Adipose tissue (tissue), 3 donors: ENCODE data around the gene TMEM132D. TPM values are rescaled to one million over a fixed set of nuclear protein-coding genes. Genes with fewer than 3 reads are reported as not detected.

Experiments used
- H3K27ac ChIP-seq: one replicate; pipeline ENCODE4 v1.5.1; 2013; ENCODE audit warnings: low read depth, low read length
- WGBS, 3 donors: extraction: QIAGEN DNeasy Blood & Tissue Kit; methylation state at CpG; one replicate each; pipeline ENCODE4 v1.1.7; 2013; 5-methylcytosine and 5-hydroxymethylcytosine counted together
- polyA plus RNA-seq, 3 donors: library from polyadenylated mRNA; stranded (reverse); fragments of 200-250 nt; gene quantifications; one replicate each; pipeline ENCODE4 v1.2.3, GENCODE V29; 2013
- donor health status: healthy with polysubstance abuse.
- donor health status: Bipolar disorder and iron deficiency.
- donor health status: healthy.

The TMEM132D gene
- polyA plus RNA-seq, 3 donors, result 0.11 to 0.13 TPM; not detected in 1

GRCh38 chr12:129696926-129697325 lies 206.9 kb downstream of the TMEM132D start:
- 47 to 52% (median 51%) methylated on average over 11 of the region's 11 CpGs for WGBS, 3 donors
- no peak overlapping the region for H3K27ac ChIP-seq

DNA sequence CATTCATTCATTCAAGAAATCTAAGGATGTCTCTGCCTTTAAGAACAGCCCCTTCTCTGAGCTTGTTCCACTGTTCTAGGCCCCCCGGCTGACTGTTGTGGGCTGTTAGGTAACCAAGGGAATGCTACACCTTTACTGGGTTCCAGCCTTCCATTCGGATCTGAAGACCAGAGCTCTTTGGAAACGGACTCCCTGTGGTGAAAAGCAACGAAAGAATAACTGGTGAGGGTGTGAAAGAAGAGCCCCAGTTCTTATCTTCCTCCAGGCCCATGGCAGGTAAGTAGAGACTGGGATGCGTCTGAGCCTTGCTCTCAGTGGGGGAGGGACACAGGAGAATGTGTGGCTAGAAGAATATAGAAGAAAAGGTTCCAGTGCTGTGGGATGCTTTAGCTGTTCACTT lies 207.4 kb downstream of the TMEM132D start:
- 31 to 36% (median 33%) methylated on average over 5 of the region's 5 CpGs for WGBS, 3 donors
- H3K27ac ChIP-seq, result no peak overlapping the region

DNA sequence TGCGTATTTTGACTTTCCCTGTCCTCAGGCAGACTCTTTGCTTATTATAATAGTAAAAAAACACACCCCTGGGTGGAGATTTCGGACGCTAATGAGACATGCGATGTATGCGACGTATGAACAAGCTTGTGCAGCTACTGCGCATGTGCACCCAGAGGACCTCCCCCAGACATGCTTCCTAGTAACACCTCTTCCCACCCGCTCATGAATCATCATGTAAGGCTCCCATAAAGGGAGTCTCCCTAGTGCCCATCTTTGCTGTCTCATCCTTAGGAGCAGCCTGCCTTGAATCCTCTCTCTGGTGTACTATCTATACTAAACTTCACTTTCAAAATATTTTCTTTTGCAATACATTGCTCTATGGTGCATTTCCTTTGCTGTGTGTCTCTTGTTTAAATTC lies 210.1 kb downstream of the TMEM132D start:
- H3K27ac ChIP-seq, result no peak overlapping the region
- WGBS, 3 donors, result 91 to 95% (median 94%) methylated on average over 8 of the region's 8 CpGs

- H3K27ac ChIP-seq, result no peak overlapping the region
These were observed 216.1 kb downstream of the TMEM132D start for GRCh38 chr12:129687731-129688130.

DNA sequence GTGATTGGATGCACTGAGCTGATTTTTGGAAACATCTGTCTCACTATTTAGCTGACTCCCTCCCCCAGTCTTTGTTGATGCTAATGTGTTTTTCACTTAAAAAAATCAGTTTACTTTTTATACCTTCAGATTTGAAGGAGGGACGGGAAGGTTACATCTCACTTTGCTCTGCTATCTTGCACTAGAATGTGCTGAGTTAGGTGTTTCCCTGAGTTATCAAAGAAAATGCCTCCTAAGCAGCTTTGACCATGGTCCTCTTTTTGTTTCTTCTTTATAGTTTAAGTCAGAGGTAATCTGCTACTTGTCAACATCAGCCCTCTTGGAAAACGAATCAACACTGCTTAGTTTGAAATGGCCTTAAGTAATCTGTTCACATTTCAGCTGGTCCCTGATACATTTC lies 222.0 kb downstream of the TMEM132D start:
- 56 to 66% (median 64%) methylated on average over 2 of the region's 2 CpGs for WGBS, 3 donors
- no peak overlapping the region for H3K27ac ChIP-seq

GRCh38 chr12:129681151-129681550 lies 222.7 kb downstream of the TMEM132D start:
- H3K27ac ChIP-seq, result no peak overlapping the region
- WGBS, 3 donors, result 61 to 85% (median 85%) methylated on average over 1 of the region's 1 CpG

- 63 to 85% (median 76%) methylated on average over 7 of the region's 7 CpGs for WGBS, 3 donors
- H3K27ac ChIP-seq, result no peak overlapping the region
These were observed 227.4 kb downstream of the TMEM132D start for GRCh38 chr12:129676411-129676810.

DNA sequence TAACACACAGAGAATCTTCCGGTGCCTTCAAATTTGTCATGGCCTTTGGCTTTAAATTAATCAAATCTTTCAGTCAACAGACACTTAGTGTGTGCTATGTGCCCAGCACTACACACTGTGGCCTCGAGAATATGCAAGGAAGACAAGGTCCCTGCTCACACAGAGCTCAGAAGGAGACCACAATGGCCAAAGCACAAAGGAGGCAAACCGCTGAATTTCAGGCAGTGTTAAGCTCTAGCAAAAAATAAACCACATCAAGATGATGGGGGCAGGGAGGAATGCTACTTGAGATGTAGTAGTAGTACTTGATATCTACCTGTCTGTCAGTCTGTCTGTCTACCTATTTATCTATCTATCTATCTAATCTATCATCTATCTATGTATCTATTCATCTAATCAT lies 227.9 kb downstream of the TMEM132D start:
- H3K27ac ChIP-seq, result no peak overlapping the region
- 63 to 74% (median 73%) methylated on average over 3 of the region's 3 CpGs for WGBS, 3 donors

- no peak overlapping the region for H3K27ac ChIP-seq
- 58 to 72% (median 70%) methylated on average over 4 of the region's 4 CpGs for WGBS, 3 donors
These were observed 228.3 kb downstream of the TMEM132D start for GRCh38 chr12:129675496-129675895.

GRCh38 chr12:129673806-129674205 lies 230.0 kb downstream of the TMEM132D start:
- 62 to 68% (median 64%) methylated on average over 5 of the region's 5 CpGs for WGBS, 3 donors

DNA sequence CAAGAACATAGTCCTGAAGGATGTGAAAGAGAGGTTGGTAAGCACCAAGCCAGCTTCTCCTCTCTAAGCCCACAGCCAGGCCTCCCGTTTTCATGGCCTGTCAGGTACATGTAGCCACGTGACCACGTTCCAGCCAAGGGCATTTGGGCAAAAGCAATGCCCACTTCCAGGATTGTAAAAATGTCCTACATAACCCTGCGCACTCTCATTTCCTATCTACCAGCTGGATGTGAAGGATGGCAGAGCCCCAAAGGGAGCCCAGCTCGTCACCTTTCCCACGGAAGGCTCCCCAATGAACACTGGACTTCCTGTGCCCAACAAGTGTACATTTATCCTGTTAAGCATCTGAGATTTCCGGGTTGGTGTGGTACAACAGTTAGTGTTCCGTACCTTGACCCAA lies 231.7 kb downstream of the TMEM132D start:
- no peak overlapping the region for H3K27ac ChIP-seq
- WGBS, 3 donors, result 64 to 74% (median 70%) methylated on average over 8 of the region's 8 CpGs

More at GRCh38 chr12:129673806-129674205, 230.0 kb downstream of the TMEM132D start:
- H3K27ac ChIP-seq, result no peak overlapping the region

DNA sequence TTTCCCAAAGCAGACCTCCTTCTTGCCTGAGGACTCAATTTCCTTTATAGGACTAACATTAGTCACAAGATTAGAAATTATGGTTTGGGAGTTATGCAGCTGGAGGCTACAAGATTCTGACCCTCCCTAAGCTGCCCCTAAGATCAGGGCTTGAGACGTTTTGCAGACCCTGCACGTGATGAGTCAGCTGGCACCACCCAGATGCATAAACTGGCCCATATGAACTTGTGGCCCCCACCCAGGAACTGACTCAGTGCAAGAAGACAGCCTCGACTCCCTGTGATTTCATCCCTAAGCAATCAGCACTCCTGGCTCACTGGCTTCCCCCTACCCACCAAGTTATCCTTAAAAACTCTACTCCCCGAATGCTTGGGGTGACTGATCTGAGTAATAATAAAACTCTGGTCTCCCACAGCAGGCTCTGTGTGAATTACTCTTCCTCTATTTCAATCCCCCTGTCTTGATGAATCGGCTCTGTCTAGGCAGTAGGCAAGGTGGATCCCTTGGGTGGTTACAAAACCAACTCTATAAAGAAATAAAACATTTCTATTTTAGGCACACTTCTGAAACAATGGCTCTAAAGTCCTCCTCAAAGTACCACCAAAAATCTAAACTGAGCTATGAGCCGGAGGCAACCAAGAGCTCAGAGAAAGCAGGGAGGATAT lies 233.4 kb downstream of the TMEM132D start:
- 62 to 66% (median 63%) methylated on average over 6 of the region's 6 CpGs for WGBS, 3 donors
- H3K27ac ChIP-seq, result no peak overlapping the region

DNA sequence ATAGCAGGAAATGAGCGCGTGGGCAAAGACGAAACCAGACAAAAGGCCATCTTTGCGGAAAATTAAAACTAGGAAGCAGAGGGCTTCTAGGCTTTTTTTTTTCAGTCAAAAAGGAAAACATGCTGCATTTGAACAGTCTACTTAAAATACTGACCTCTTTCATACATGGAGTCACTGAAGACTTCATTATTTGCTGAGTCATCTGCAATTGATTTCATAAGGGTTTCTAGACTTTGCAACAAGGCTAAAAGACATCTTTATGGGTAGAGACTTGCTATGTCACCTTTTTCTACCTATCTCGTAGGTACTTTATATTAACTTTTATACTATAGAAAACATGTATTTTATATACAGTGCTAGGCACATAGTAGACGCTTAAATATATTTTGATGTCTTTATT lies 238.4 kb downstream of the TMEM132D start:
- no peak overlapping the region for H3K27ac ChIP-seq
- WGBS, 3 donors, result 76 to 78% (median 77%) methylated on average over 6 of the region's 6 CpGs

- 78 to 88% (median 86%) methylated on average over 9 of the region's 9 CpGs for WGBS, 3 donors
- no peak overlapping the region for H3K27ac ChIP-seq
These were observed 241.6 kb downstream of the TMEM132D start for GRCh38 chr12:129662234-129662633.

- 39 to 72% (median 71%) methylated on average over 7 of the region's 7 CpGs for WGBS, 3 donors
- no peak overlapping the region for H3K27ac ChIP-seq
These were observed 242.9 kb downstream of the TMEM132D start for GRCh38 chr12:129660946-129661345.

- WGBS, 3 donors, result 70 to 79% (median 78%) methylated on average over 9 of the region's 9 CpGs
- no peak overlapping the region for H3K27ac ChIP-seq
These were observed 243.7 kb downstream of the TMEM132D start for GRCh38 chr12:129659961-129660622.

GRCh38 chr12:129657179-129657578 lies 246.6 kb downstream of the TMEM132D start:
- H3K27ac ChIP-seq, result no peak overlapping the region
- WGBS, 3 donors, result 23 to 44% (median 32%) methylated on average over 4 of the region's 4 CpGs

DNA sequence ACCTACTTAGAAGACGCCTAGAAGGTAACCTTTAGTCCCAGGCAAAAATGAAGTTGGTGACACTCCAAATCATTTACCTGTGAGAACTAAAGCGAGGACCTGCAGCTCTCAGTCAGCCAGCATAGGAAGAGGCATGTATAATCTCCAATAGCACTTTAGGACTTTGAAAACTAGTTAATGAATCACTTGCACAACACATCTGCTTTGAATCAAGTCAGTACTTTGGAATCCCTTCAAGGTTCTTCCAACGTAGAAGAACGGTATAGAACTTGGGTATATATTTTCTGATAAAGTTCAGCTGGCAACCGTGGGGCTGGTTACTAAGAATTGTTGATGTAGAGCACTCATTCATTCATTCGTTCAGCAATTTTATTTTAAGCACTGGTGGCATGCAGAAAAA lies 251.9 kb downstream of the TMEM132D start:
- no peak overlapping the region for H3K27ac ChIP-seq
- WGBS, 3 donors, result 56 to 67% (median 64%) methylated on average over 6 of the region's 6 CpGs

DNA sequence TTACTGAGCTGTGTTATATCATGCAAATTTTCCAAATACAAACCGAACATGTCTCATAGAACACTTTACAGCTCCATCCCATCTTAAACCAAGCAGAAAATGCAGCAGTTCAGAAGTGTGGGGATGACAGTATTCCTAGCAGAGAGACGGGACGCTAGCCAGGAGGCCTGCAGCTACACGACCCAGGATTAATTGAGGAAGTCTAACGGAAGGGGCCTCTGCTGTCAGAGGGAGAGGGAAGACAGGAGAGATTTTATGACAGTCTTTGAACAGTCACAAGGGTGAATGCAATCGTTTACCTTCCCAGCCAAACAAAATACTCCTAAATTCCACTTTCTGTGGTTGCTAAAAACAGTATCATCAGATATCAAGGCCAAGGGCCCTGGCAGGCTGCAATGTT lies 261.9 kb downstream of the TMEM132D start:
- H3K27ac ChIP-seq, result no peak overlapping the region
- WGBS, 3 donors, result 9 to 23% (median 9%) methylated on average over 6 of the region's 6 CpGs

DNA sequence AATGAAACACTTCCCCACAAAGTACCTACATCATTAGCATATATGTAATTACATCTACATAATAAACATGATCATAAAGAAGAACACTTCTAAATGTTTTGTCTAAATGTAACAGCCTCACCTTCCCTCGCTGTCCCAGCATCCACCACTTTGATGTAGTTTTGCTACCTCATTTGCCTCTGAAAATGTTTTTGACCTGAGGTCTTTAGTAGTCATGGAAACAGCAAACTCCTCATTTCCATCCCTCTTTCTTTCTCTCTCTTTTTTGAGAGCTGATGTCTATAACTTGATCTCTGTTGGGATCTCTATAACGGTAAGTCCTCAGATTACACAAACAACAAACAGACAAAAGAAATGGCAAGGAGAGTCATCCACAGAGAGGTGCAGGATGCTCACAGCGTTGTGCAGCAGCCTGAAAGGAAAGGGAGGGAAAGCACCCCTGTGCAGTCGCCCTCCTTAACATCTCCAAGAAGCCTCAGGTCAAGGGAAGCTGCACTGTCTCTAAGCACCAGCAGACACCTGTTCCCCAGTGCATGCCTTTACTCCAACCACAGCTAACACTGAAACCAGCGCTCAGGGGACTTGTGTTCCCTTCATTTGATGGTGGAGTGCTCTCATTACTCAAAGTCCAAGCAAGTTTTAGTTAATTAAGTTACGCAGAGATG lies 268.7 kb downstream of the TMEM132D start:
- H3K27ac ChIP-seq, result no peak overlapping the region
- WGBS, 3 donors, result 27 to 45% (median 35%) methylated on average over 6 of the region's 6 CpGs
